Trophoblast cell (in vitro differentiated cells and primary cell): ENCODE results near the gene F3.
A peak's percentile ranks its signal among the peaks of the same experiment; 100 is the strongest.
"Not testable (repeated sequence)": the region's sequence is repeated elsewhere in the genome, so short reads cannot be mapped to it uniquely, and the experiment has no call there.

ENCODE experiments used
- DNase-seq, 2 donors: peaks; one replicate each; pipeline ENCODE4 v3.0.0-alpha.2; 2016
- H2AFZ ChIP-seq: 2 replicates; pipeline ENCODE4 v1.6.1; 2013; ENCODE audit warnings: low read length, moderate library complexity, mild to moderate bottlenecking; ENCODE audit not compliant: insufficient read depth, poor library complexity
- H2AK5ac ChIP-seq: 2 replicates; pipeline ENCODE4 v1.6.1; 2013; ENCODE audit warnings: mild to moderate bottlenecking, low read length
- H2BK120ac ChIP-seq: 2 replicates; pipeline ENCODE4 v1.6.1; 2013; ENCODE audit warnings: low read length, mild to moderate bottlenecking, moderate library complexity; ENCODE audit not compliant: insufficient read depth, poor library complexity
- H2BK12ac ChIP-seq: 2 replicates; pipeline ENCODE4 v1.6.1; 2013; ENCODE audit warnings: mild to moderate bottlenecking, low read length, moderate library complexity
- H2BK5ac ChIP-seq: 2 replicates; pipeline ENCODE4 v1.6.1; 2013; ENCODE audit warnings: low read length, low read depth, moderate library complexity, mild to moderate bottlenecking; ENCODE audit not compliant: poor library complexity
- H3K14ac ChIP-seq: 2 replicates; pipeline ENCODE4 v1.6.1; 2013; ENCODE audit warnings: mild to moderate bottlenecking, low read length
- H3K18ac ChIP-seq: 2 replicates; pipeline ENCODE4 v1.6.1; 2013; ENCODE audit warnings: mild to moderate bottlenecking, low read length
- H3K23ac ChIP-seq: 2 replicates; pipeline ENCODE4 v1.6.1; 2013; ENCODE audit warnings: low read length
- H3K27ac ChIP-seq: 2 replicates; pipeline ENCODE4 v1.5.1; 2013; ENCODE audit warnings: low read depth, mild to moderate bottlenecking, inconsistent platforms, low read length, moderate library complexity
- H3K27me3 ChIP-seq: 2 replicates; pipeline ENCODE4 v1.6.1; 2013; ENCODE audit warnings: inconsistent platforms, mild to moderate bottlenecking, low read length, moderate library complexity; ENCODE audit not compliant: insufficient read depth
- H3K36me3 ChIP-seq, 2 experiments: 1 replicate in 1 of 2; 2 replicates in 1 of 2; pipeline ENCODE4 v1.6.1; 2013; ENCODE audit warnings: low read length in 2 of 2, mild to moderate bottlenecking in 2 of 2, moderate library complexity in 1 of 2; ENCODE audit not compliant: insufficient read depth in 2 of 2, control insufficient read depth in 1 of 2
- H3K4ac ChIP-seq: 2 replicates; pipeline ENCODE4 v1.6.1; 2013; ENCODE audit warnings: low read depth, mild to moderate bottlenecking, low read length, moderate library complexity
- H3K4me1 ChIP-seq, 2 experiments: 1 replicate in 1 of 2; 2 replicates in 1 of 2; pipeline ENCODE4 v1.6.1; 2013; ENCODE audit warnings: low read length in 2 of 2, mild to moderate bottlenecking in 2 of 2, moderate library complexity in 1 of 2; ENCODE audit not compliant: insufficient read depth in 2 of 2, control insufficient read depth in 1 of 2
- H3K4me2 ChIP-seq: 2 replicates; pipeline ENCODE4 v1.6.1; 2013; ENCODE audit warnings: inconsistent platforms, mild to moderate bottlenecking, low read length, moderate library complexity
- H3K4me3 ChIP-seq: 2 replicates; pipeline ENCODE4 v1.5.1; 2013; ENCODE audit warnings: mild to moderate bottlenecking, low read depth, low read length, inconsistent platforms
- H3K79me1 ChIP-seq: one replicate; pipeline ENCODE4 v1.6.1; 2013; ENCODE audit warnings: low read length
- H3K79me2 ChIP-seq: 2 replicates; pipeline ENCODE4 v1.6.1; 2013; ENCODE audit warnings: low read length, mild to moderate bottlenecking; ENCODE audit not compliant: control insufficient read depth, insufficient read depth, poor library complexity
- H3K9ac ChIP-seq: 2 replicates; pipeline ENCODE4 v1.6.1; 2013; ENCODE audit warnings: mild to moderate bottlenecking, low read length
- H3K9me3 ChIP-seq: 2 replicates; pipeline ENCODE4 v1.6.1; 2013; ENCODE audit warnings: low read depth, mild to moderate bottlenecking, control low read depth, inconsistent platforms, low read length; ENCODE audit not compliant: insufficient read depth
- H4K12ac ChIP-seq: 2 replicates; pipeline ENCODE4 v1.6.1; 2013; ENCODE audit warnings: low read depth, mild to moderate bottlenecking, low read length, moderate library complexity
- H4K8ac ChIP-seq: 2 replicates; pipeline ENCODE4 v1.6.1; 2013; ENCODE audit warnings: low read depth, mild to moderate bottlenecking, low read length, moderate library complexity
- H4K91ac ChIP-seq: one replicate; pipeline ENCODE4 v1.6.1; 2013; ENCODE audit warnings: low read depth, mild to moderate bottlenecking, low read length, moderate library complexity
- WGBS: extraction: QIAGEN DNeasy Blood & Tissue Kit; methylation state at CpG from one replicate; pipeline ENCODE4 v1.1.7; 2013; ENCODE audit warnings: missing lambda C conversion rate; ENCODE audit not compliant: insufficient read length, insufficient coverage; ENCODE audit errors: extremely low coverage; 5-methylcytosine and 5-hydroxymethylcytosine counted together

F3 gene

GRCh38 chr1:94566436-94566835 is 24.9 kb upstream of the F3 start:
- H3K9ac ChIP-seq, H2BK12ac ChIP-seq, H3K79me1 ChIP-seq, H3K18ac ChIP-seq, H3K14ac ChIP-seq, DNase-seq, H2BK5ac ChIP-seq, H3K27ac ChIP-seq, H4K12ac ChIP-seq, H3K23ac ChIP-seq, H3K79me2 ChIP-seq, H4K8ac ChIP-seq, H3K9me3 ChIP-seq, H2AFZ ChIP-seq, H3K4me3 ChIP-seq, H3K36me3 ChIP-seq, H2BK120ac ChIP-seq, H3K27me3 ChIP-seq, H3K4ac ChIP-seq, H4K91ac ChIP-seq, H3K4me2 ChIP-seq, H2AK5ac ChIP-seq: not testable (repeated sequence)
- WGBS: no CpG with 5 or more reads among the region's 5 CpGs
- peaks cover 10 to 14% of the 10 kb centered on the region in 2 experiments for H3K4me1 ChIP-seq

GRCh38 chr1:94565901-94566300 is 24.3 kb upstream of the F3 start:
- Histone ChIP-seq H2AFZ (no peak overlapping the region), H3K9me3 (no peaks in the 10 kb centered on the region), H3K79me2 (peaks cover 2% of the 10 kb centered on the region), H3K4me1 (peaks cover 11 to 14% of the 10 kb centered on the region in 2 experiments), H2BK12ac (no peak overlapping the region), H4K8ac (no peak overlapping the region), H3K27ac (no peak overlapping the region), H2AK5ac (no peak overlapping the region), H3K18ac (no peak overlapping the region), H3K4me3 (no peak overlapping the region), H3K4me2 (no peak overlapping the region), H2BK5ac (no peak overlapping the region), H2BK120ac (no peak overlapping the region), H4K91ac (no peak overlapping the region), H3K23ac (no peak overlapping the region), H3K14ac (no peak overlapping the region), H3K4ac (no peak overlapping the region), H4K12ac (no peak overlapping the region), H3K9ac (no peak overlapping the region), H3K36me3 (peaks cover 0 to under 1% of the 10 kb centered on the region in 2 experiments), H3K27me3 (no peaks in the 10 kb centered on the region), H3K79me1 (peaks cover 13% of the 10 kb centered on the region)
- DNase-seq: no peak
- WGBS: no CpG with 5 or more reads among the region's 2 CpGs

GRCh38 chr1:94562519-94563260 is 21.1 kb upstream of the F3 start:
- no peak overlapping the region for H3K18ac ChIP-seq
- H2AFZ ChIP-seq: no peak overlapping the region
- H4K12ac ChIP-seq: no peak overlapping the region
- H3K14ac ChIP-seq: no peak overlapping the region
- peaks cover 2% of the 10 kb centered on the region for H3K79me2 ChIP-seq
- peak overlapping the region; percentile 36 for H2BK120ac ChIP-seq
- no peak overlapping the region for H3K4ac ChIP-seq
- no peak overlapping the region for H2BK5ac ChIP-seq
- H3K9ac ChIP-seq: no peak overlapping the region
- no peaks in the 10 kb centered on the region for H3K36me3 ChIP-seq
- WGBS: no CpG with 5 or more reads among the region's 12 CpGs
- peak overlapping the region; percentile 5 for H3K27ac ChIP-seq
- H3K4me3 ChIP-seq: no peak overlapping the region
- peak overlapping the region; percentile 22 for H4K91ac ChIP-seq
- no peaks in the 10 kb centered on the region for H3K27me3 ChIP-seq
- no peak overlapping the region for H3K4me2 ChIP-seq
- peak overlapping the region; percentile 12 for H2BK12ac ChIP-seq
- DNase-seq: peak; percentile 58 to 77
- no peak overlapping the region for H3K23ac ChIP-seq
- H3K4me1 ChIP-seq: peaks cover 18 to 20% of the 10 kb centered on the region in 2 experiments
- H2AK5ac ChIP-seq: no peak overlapping the region
- H3K9me3 ChIP-seq: no peaks in the 10 kb centered on the region
- no peak overlapping the region for H4K8ac ChIP-seq
- H3K79me1 ChIP-seq: peaks cover 25% of the 10 kb centered on the region

DNA sequence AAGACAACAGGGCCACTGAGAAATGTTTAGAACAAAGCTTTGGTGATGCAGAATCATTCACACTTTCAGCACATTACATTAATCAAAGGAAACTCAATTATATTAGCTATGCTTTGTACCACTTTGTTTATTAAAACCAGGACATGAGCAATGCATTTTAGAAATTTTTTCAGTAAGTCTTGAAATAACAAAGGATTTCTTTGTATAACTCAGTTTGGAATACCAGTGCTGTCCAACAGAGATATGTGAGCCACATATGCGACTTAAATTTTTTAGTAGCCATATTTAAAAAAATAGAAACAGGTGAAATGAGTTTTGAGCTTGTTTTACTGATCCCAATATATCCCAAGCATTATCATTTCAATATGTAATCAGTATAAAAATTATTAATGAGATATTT is 18.8 kb upstream of the F3 start:
- WGBS: no CpG with 5 or more reads among the region's 1 CpG
- Histone ChIP-seq H3K36me3 (no peaks in the 10 kb centered on the region), H3K4me1 (peaks cover 23 to 26% of the 10 kb centered on the region in 2 experiments)

More for the DNA sequence above, 18.8 kb upstream of the F3 start:
- H3K4me3 ChIP-seq: no peak overlapping the region
- no peak overlapping the region for H3K9ac ChIP-seq
- peaks cover 32% of the 10 kb centered on the region for H3K79me1 ChIP-seq
- H3K4me2 ChIP-seq: no peak overlapping the region
- peak overlapping the region; percentile 77 for H3K27ac ChIP-seq
- H4K8ac ChIP-seq: no peak overlapping the region
- H4K91ac ChIP-seq: peak overlapping the region; percentile 39
- peak overlapping the region; percentile 17 for H2BK120ac ChIP-seq
- no peak overlapping the region for H2AK5ac ChIP-seq
- no peak overlapping the region for H3K23ac ChIP-seq
- no peak overlapping the region for H3K18ac ChIP-seq
- H2AFZ ChIP-seq: no peak overlapping the region
- H3K14ac ChIP-seq: no peak overlapping the region
- no peak overlapping the region for H3K4ac ChIP-seq
- H3K79me2 ChIP-seq: peaks cover 6% of the 10 kb centered on the region
- no peak overlapping the region for H2BK12ac ChIP-seq
- DNase-seq: no peak
- H3K27me3 ChIP-seq: no peaks in the 10 kb centered on the region
- no peak overlapping the region for H4K12ac ChIP-seq
- peak overlapping the region; percentile 89 for H2BK5ac ChIP-seq
- no peaks in the 10 kb centered on the region for H3K9me3 ChIP-seq
